H1 (cell line): ENCODE measurements around the gene MRM3. TPM values are rescaled to one million over a fixed set of nuclear protein-coding genes. Genes with fewer than 3 reads are reported as not detected.

ENCODE experiments used
- ASH2L ChIP-seq: fragments of 200-600, 300-600 bp; sonication (generic); IDR thresholded peaks from one replicate; pipeline ENCODE4 v1.7.1; 2017; ENCODE audit warnings: low read length
- JUN ChIP-seq: IDR thresholded peaks from 2 replicates; pipeline ENCODE4 v1.6.1; 2011; ENCODE audit warnings: low read depth, mild to moderate bottlenecking, improper control_type of control experiment, low read length
- MAFK ChIP-seq: IDR thresholded peaks from 2 replicates; pipeline ENCODE4 v1.6.1; 2012; ENCODE audit warnings: low read depth, mild to moderate bottlenecking, improper control_type of control experiment, low read length
- RAD21 ChIP-seq, 2 experiments: IDR thresholded peaks in 1 of 2; conservative IDR thresholded peaks in 1 of 2; 2 replicates each; pipeline ENCODE4 v1.6.1; 2011; ENCODE audit warnings: low read depth in 2 of 2, low read length in 2 of 2, improper control_type of control experiment in 1 of 2, inconsistent platforms in 1 of 2, mild to moderate bottlenecking in 1 of 2, moderate library complexity in 1 of 2
- polyA plus RNA-seq, 7 experiments: library from polyadenylated mRNA; depleted of rRNA in 3 of 7; stranded (reverse) in 5 of 7; unstranded in 2 of 7; fragments of >200 nt in 5 of 7; fragments of 200-250 nt in 2 of 7; gene quantifications; 1 replicate in 5 of 7; 2 replicates in 1 of 7; 4 replicates in 1 of 7; pipeline versions ENCODE4 v1.2.1 to v1.2.3, GENCODE V29; 2011 to 2013; ENCODE audit warnings: missing spikeins in 2 of 7, mixed read lengths in 2 of 7
- total RNA-seq: library from RNA; stranded (reverse); fragmentation: NEBNext Ultra II Directional; extraction: Animal tissue kit (Norgen Biotek cat#: 25700); gene quantifications from 2 replicates; pipeline ENCODE4 v1.2.1, GENCODE V29; 2021

Gene MRM3
- total and polyA plus RNA-seq, 2 of the 8 experiments (the other 6 are each of a cell fraction or from before 2014, with no cell fraction given), result 10.1 to 20.8 TPM

DNA sequence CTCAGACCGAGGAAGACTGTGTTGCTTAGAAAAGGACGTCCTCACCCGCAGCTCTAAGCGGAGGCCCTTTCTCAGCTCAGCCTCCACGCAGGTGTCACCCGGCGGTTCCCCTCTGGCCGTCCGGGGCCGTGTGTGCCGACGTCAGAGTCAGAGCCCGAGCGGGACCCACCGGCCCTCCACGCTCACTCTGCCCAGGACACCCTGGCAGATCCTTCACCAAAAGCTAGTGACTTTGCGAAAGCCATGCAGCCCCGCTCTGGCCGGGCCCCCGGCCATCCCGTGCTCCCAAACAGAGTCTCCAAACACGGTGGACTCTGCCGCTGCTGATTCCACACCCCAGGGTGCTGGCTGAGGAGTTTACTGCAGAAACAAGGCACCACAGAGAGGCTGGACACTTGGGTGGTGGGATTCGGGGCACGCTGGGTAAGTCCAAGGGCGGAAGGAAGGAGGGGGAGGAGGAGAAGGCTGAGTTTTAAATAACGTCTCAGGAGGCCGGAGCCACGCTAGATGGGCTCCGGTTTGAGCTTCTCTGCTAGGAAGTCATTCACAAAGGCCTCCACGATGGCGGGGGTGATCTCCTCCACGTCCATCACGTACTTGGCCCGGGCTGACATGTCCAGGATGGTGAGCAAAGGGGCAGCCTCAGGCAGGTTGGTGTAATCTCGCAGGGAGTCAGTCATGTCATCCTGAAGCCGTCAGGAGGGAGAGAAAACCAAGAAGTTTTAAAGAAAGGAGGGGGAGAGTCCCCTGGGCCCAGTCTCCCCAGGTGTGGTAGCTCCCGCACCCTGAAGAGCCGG lies 18.5 kb downstream of the MRM3 start (continued):
- no peak for TF ChIP-seq RAD21 (IDR thresholded peaks at IDR 0.05 in 1 of 2, conservative IDR thresholded peaks at IDR 0.05 in 1 of 2; ENCODE audit: low read depth in 2 of 2, low read length in 2 of 2)
- no peak for TF ChIP-seq MAFK
- no peak for TF ChIP-seq ASH2L
- TF ChIP-seq JUN, result no peak
